Measurements from ENCODE around the gene ENPP6. TPM values are rescaled to one million over a fixed set of nuclear protein-coding genes. Genes with fewer than 3 reads are reported as not detected.

ENPP6 gene
- total RNA-seq = under 1 TPM in 3 of 6 donors, not detected in 3; 0.30 to 0.37 (median 0.34) TPM

DNA sequence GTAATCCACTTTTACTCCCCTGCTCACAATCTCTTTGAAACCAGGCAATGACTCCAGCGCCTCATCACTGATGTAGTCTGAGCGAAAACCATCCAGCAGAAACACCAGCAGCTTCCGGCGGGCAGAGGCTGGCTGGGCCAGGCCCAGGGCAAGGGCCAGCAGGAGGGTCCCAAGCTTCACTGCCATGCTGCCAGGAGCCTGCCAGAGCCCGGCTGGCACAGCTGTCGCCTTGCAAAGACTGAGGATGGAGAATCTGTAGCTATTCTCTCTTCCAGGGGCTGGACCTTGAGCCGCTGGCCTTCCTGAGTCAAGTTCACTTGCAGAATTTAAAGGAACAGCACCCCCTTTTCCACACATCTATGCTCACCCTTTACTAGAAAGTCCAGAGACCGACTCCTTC, at the start of gene ENPP6:
Gene ENPP6 (minus strand): TSS at position 240 of the 400 bp plus-strand sequence. CDS start 54 bp downstream, at position 186.
- no peak within 1 kb of the TSS for H3K4me3 ChIP-seq
- H3K4me1 ChIP-seq = no peaks in the 10 kb centered on the region
- no peak within 1 kb of the TSS for H3K27ac ChIP-seq
- DNase-seq = peak in 1 of 2 donors; percentile 50
- H3K9me3 ChIP-seq = no peaks in the 10 kb centered on the region
- ATAC-seq (ENCODE audit: low FRiP score in 2 of 2) = no peak
- H3K36me3 ChIP-seq = no peaks in the 10 kb centered on the region
- TF ChIP-seq POLR2A (IDR thresholded peaks at IDR 0.05) = no peak
- TF ChIP-seq, protein P1, sequence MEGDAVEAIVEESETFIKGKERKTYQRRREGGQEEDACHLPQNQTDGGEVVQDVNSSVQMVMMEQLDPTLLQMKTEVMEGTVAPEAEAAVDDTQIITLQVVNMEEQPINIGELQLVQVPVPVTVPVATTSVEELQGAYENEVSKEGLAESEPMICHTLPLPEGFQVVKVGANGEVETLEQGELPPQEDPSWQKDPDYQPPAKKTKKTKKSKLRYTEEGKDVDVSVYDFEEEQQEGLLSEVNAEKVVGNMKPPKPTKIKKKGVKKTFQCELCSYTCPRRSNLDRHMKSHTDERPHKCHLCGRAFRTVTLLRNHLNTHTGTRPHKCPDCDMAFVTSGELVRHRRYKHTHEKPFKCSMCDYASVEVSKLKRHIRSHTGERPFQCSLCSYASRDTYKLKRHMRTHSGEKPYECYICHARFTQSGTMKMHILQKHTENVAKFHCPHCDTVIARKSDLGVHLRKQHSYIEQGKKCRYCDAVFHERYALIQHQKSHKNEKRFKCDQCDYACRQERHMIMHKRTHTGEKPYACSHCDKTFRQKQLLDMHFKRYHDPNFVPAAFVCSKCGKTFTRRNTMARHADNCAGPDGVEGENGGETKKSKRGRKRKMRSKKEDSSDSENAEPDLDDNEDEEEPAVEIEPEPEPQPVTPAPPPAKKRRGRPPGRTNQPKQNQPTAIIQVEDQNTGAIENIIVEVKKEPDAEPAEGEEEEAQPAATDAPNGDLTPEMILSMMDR (IDR thresholded peaks at IDR 0.05) = no peak
- TF ChIP-seq EP300 (IDR thresholded peaks at IDR 0.05) = no peak
- no peak for TF ChIP-seq POLR2AphosphoS5 (IDR thresholded peaks at IDR 0.05)
- 72 to 75% methylated on average over 4 to 8 of the region's 8 CpGs for WGBS, 2 donors
- no peaks in the 10 kb centered on the region for H3K27me3 ChIP-seq

DNA sequence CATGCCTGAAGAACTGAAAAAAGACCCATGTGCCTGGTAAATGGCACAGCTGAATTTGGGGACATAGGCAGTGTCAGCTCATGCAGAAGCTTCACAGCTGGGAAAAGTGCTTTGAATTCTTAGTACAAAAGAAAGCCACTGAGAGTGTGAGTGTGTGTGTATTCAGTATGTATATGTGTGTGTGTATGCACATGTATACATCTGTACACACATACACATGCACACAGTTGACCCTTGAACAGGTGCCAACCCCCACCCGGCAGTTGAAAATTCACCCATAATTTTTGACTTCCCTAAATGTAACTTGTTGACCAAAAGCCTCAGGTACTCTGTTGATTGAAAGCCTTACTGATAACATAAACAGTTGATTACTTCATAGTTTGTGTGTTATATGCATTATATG, 49.5 kb upstream of the ENPP6 start:
- TF ChIP-seq, protein P1 (IDR thresholded peaks at IDR 0.05) = no peak
- TF ChIP-seq POLR2A (IDR thresholded peaks at IDR 0.05) (no peak), EP300 (IDR thresholded peaks at IDR 0.05) (no peak), POLR2AphosphoS5 (IDR thresholded peaks at IDR 0.05) (no peak)
- H3K4me1 ChIP-seq = peaks cover 0 to 4% (median 0%) of the 10 kb centered on the region in 4 donors
- peak overlapping the region in 3 of 4 donors; percentile 73 to 82 (median 80) for H3K27ac ChIP-seq
- no peak overlapping the region for H3K4me3 ChIP-seq
- H3K27me3 ChIP-seq = no peaks in the 10 kb centered on the region
- 50 to 75% methylated on average over 1 of the region's 1 CpG for WGBS, 2 donors
- no peak for DNase-seq
- no peak for ATAC-seq (ENCODE audit: low FRiP score in 2 of 2)
- H3K36me3 ChIP-seq = no peaks in the 10 kb centered on the region
- no peaks in the 10 kb centered on the region for H3K9me3 ChIP-seq

DNA sequence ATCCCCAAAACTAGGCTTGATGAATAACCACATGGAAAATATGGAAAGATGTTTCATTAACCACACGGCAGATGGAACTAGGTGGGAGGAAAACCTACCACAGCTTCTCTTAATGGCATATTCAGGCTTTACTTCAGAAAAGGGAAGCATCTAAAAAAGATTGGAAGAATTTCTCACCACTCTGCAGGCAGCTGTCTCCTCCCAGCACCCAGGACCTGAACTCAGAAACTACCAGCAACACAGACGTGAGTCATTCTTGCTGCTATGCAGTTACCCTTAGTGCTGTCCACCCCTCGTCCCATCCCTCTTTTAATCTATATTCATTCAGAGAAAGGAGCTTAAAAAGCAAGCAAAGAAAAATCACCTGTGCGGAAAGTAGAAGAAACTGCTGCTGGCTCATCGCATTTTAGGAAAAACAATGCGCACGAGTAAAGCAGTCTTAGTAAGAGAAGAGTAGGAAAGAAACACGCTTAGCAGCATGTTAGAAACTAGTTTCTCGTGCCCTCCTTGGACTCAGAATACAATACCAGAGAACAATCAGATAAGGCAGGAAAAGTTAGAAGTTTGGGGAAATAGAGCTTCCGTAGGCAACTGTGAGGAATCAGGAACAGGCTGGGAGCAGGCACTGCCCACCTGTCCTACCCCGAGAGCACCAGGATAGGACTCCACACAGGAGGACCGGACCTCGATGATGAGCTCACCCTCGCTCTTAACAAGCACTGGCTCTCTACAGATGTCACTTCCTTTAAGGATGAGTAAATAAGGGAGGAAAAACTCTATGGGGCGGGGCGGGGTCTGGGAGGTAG, 48.1 kb upstream of the ENPP6 start:
- Histone ChIP-seq H3K9me3 (no peaks in the 10 kb centered on the region), H3K27ac (peak overlapping the region in 3 of 4 donors; percentile 14 to 27 (median 21)), H3K36me3 (no peaks in the 10 kb centered on the region), H3K4me3 (no peak overlapping the region), H3K4me1 (peaks cover 0 to 4% (median 0%) of the 10 kb centered on the region in 4 donors), H3K27me3 (no peaks in the 10 kb centered on the region)
- TF ChIP-seq POLR2A (IDR thresholded peaks at IDR 0.05) = no peak
- TF ChIP-seq POLR2AphosphoS5 (IDR thresholded peaks at IDR 0.05) = no peak
- TF ChIP-seq, protein P1 (IDR thresholded peaks at IDR 0.05) = no peak
- TF ChIP-seq EP300 (IDR thresholded peaks at IDR 0.05) = no peak
- DNase-seq = no peak
- no peak for ATAC-seq (ENCODE audit: low FRiP score in 2 of 2)
- 61 to 69% methylated on average over 16 of the region's 16 CpGs for WGBS, 2 donors

DNA sequence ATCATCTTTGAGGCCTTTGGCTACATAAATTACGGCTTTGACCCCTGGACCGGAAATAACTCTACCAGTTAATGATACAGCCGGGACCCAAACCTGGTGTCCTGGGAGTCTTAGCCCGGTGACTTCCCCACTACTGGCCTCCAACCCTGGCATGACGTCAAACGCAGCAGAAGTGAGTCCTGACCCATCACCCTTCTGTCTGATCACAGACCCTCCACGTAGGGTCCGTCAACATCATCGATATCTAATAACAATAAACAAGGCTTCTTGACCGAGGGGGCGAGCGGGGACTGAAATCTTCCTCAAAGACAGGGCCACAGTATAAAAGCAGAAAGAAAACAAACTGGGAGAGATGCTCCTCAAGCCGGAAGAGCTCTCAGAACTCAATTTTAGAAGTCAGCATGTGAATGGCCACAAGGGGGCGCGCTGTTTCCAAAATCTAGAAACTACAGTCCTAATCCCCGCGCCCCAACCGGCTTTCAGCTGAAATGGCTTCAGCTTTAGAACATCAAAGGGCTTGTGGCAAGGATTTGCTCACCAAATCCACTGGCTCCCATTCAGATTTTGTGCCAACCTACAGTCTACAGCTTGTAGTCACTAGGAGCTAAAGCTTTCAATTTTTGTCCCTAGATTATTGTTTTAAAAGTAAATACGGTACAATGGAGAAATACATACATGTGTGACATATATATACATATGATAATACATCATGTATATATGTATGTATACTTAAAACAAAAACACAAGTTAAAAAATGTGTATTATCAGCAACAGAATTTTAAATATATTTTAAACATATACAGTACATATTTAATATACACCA, 46.4 kb upstream of the ENPP6 start:
- 13 to 22% methylated on average over 15 to 19 of the region's 19 CpGs for WGBS, 2 donors
- H3K9me3 ChIP-seq = no peaks in the 10 kb centered on the region
- H3K4me3 ChIP-seq = no peak overlapping the region
- H3K36me3 ChIP-seq = no peaks in the 10 kb centered on the region
- peak in 1 of 2 donors; percentile 95 for DNase-seq
- TF ChIP-seq POLR2A (IDR thresholded peaks at IDR 0.05) (no peak), EP300 (IDR thresholded peaks at IDR 0.05) (no peak), POLR2AphosphoS5 (IDR thresholded peaks at IDR 0.05) (peak in 1 of 2 donors; percentile 36)
- TF ChIP-seq, protein P1 (IDR thresholded peaks at IDR 0.05) = peak; percentile 79 to 88 (median 86)
- peaks cover 0 to 4% (median 0%) of the 10 kb centered on the region in 4 donors for H3K4me1 ChIP-seq
- H3K27ac ChIP-seq = peak overlapping the region in 2 of 4 donors; percentile 26 to 48
- peak; percentile 87 to 90 for ATAC-seq (ENCODE audit: low FRiP score in 2 of 2)
- no peaks in the 10 kb centered on the region for H3K27me3 ChIP-seq

Measured in upper lobe of left lung (tissue), 6 donors.